ENCODE measurements around the gene GVQW3. TPM values are rescaled to one million over a fixed set of nuclear protein-coding genes. Genes with fewer than 3 reads are reported as not detected.

GVQW3 gene
- total RNA-seq, 1 experiment from 2014 or later = 7.7 TPM

- TF ChIP-seq ZBTB43 (CRISPR knock-in tag; IDR thresholded peaks at IDR 0.05) (no peak; the same call in 1 of the 2 replicates), ZNF425 (CRISPR knock-in tag; conservative IDR thresholded peaks at IDR 0.05) (no peak), FOXJ3 (CRISPR knock-in tag; IDR thresholded peaks at IDR 0.05; ENCODE audit: borderline replicate concordance) (no peak), RORB (CRISPR knock-in tag; IDR thresholded peaks at IDR 0.05) (no peak), JUN (CRISPR knock-in tag; IDR thresholded peaks at IDR 0.05) (no peak), ATF2 (CRISPR knock-in tag; IDR thresholded peaks at IDR 0.05; ENCODE audit: borderline replicate concordance, low read depth) (no peak), ZSCAN18 (CRISPR knock-in tag; IDR thresholded peaks at IDR 0.05) (no peak), CREB1 (CRISPR knock-in tag; IDR thresholded peaks at IDR 0.05) (no peak), TEAD1 (CRISPR knock-in tag; IDR thresholded peaks at IDR 0.05) (peak; percentile 80), ZNF423 (CRISPR knock-in tag; IDR thresholded peaks at IDR 0.05) (no peak), E2F4 (CRISPR knock-in tag; IDR thresholded peaks at IDR 0.05; ENCODE audit: borderline replicate concordance, low read depth) (peak; percentile 73; the same call in 1 of the 2 replicates), HMGA2 (CRISPR knock-in tag; IDR thresholded peaks at IDR 0.05) (no peak), MYBL2 (CRISPR knock-in tag; IDR thresholded peaks at IDR 0.05) (0 out of 2 replicates have a peak, but pooled peaks have one; percentile 58), ZNF219 (CRISPR knock-in tag; IDR thresholded peaks at IDR 0.05; ENCODE audit: borderline replicate concordance) (no peak), ZBTB21 (CRISPR knock-in tag; IDR thresholded peaks at IDR 0.05; ENCODE audit: borderline replicate concordance) (no peak), CTCF (IDR thresholded peaks at IDR 0.05) (no peak), STAT6 (CRISPR knock-in tag; conservative IDR thresholded peaks at IDR 0.05; ENCODE audit: low read depth) (no peak), MXD4 (CRISPR knock-in tag; IDR thresholded peaks at IDR 0.05; ENCODE audit: borderline replicate concordance) (no peak), ELF4 (CRISPR knock-in tag; IDR thresholded peaks at IDR 0.05; ENCODE audit: low read depth) (no peak), TEAD4 (CRISPR knock-in tag; IDR thresholded peaks at IDR 0.05) (no peak), TP53 (CRISPR knock-in tag; IDR thresholded peaks at IDR 0.05) (no peak), USF2 (CRISPR knock-in tag; IDR thresholded peaks at IDR 0.05) (no peak), ESRRA (CRISPR knock-in tag; IDR thresholded peaks at IDR 0.05; ENCODE audit: borderline replicate concordance) (no peak; the same call in 1 of the 2 replicates), ATF3 (CRISPR knock-in tag; conservative IDR thresholded peaks at IDR 0.05) (no peak), SMAD4 (CRISPR knock-in tag; IDR thresholded peaks at IDR 0.05) (no peak), RELA (CRISPR knock-in tag; IDR thresholded peaks at IDR 0.05; ENCODE audit: borderline replicate concordance) (no peak)
These were observed 63.4 kb downstream of the GVQW3 start, which contains the start of gene EMSY (continued) for GRCh38 chr11:76444384-76445120.

Measured in WTC11 (cell line).